Measurements from ENCODE around the gene ZNF740.
A peak's percentile ranks its signal among the peaks of the same experiment; 100 is the strongest.

The ZNF740 gene

GRCh38 chr12:53218551-53219291 is 38.2 kb downstream of the ZNF740 start:
- Histone ChIP-seq H2BK120ac (ENCODE audit: insufficient read depth, low read length, poor library complexity) (no peak overlapping the region), H4K12ac (ENCODE audit: low read depth, low read length) (no peak overlapping the region), H3K79me2 (ENCODE audit: control insufficient read depth, insufficient read depth, low read length, poor library complexity) (peaks cover 4% of the 10 kb centered on the region), H3K4ac (ENCODE audit: low read depth, low read length) (no peak overlapping the region), H3K27me3 (ENCODE audit: insufficient read depth, low read length) (peaks cover 2% of the 10 kb centered on the region), H3K4me3 (ENCODE audit: low read depth, low read length) (no peak overlapping the region), H2BK5ac (ENCODE audit: low read depth, low read length, poor library complexity) (no peak overlapping the region), H3K4me1 (ENCODE audit: control insufficient read depth in 1 of 2, insufficient read depth in 2 of 2, low read length in 2 of 2) (peaks cover 21 to 35% of the 10 kb centered on the region in 2 experiments), H3K27ac (ENCODE audit: low read depth, low read length) (no peak overlapping the region), H2AK5ac (ENCODE audit: low read length) (no peak overlapping the region), H4K8ac (ENCODE audit: low read depth, low read length) (no peak overlapping the region), H2AFZ (ENCODE audit: insufficient read depth, low read length, poor library complexity) (no peak overlapping the region), H3K9me3 (ENCODE audit: insufficient read depth, low read depth, low read length) (peaks cover 2% of the 10 kb centered on the region), H3K23ac (ENCODE audit: low read length) (no peak overlapping the region), H3K79me1 (ENCODE audit: low read length) (peaks cover 21% of the 10 kb centered on the region), H3K4me2 (ENCODE audit: low read length) (peak overlapping the region; percentile 98), H3K36me3 (ENCODE audit: control insufficient read depth in 1 of 2, insufficient read depth in 2 of 2, low read length in 2 of 2) (peaks cover 11 to 15% of the 10 kb centered on the region in 2 experiments), H4K91ac (ENCODE audit: low read depth, low read length) (no peak overlapping the region), H3K18ac (ENCODE audit: low read length) (no peak overlapping the region), H3K14ac (ENCODE audit: low read length) (no peak overlapping the region), H3K9ac (ENCODE audit: low read length) (no peak overlapping the region), H2BK12ac (ENCODE audit: low read length) (no peak overlapping the region)
- WGBS (ENCODE audit: extremely low coverage, insufficient coverage, insufficient read length), result no CpG with 5 or more reads among the region's 30 CpGs
- DNase-seq, result no peak

- Histone ChIP-seq H2AFZ (ENCODE audit: insufficient read depth, low read length, poor library complexity) (no peak overlapping the region), H3K9me3 (ENCODE audit: insufficient read depth, low read depth, low read length) (peaks cover 2% of the 10 kb centered on the region), H3K79me2 (ENCODE audit: control insufficient read depth, insufficient read depth, low read length, poor library complexity) (peaks cover 4% of the 10 kb centered on the region), H3K27ac (ENCODE audit: low read depth, low read length) (no peak overlapping the region), H3K79me1 (ENCODE audit: low read length) (peaks cover 28% of the 10 kb centered on the region), H3K4me2 (ENCODE audit: low read length) (peak overlapping the region; percentile 98), H3K18ac (ENCODE audit: low read length) (peak overlapping the region; percentile 4), H4K12ac (ENCODE audit: low read depth, low read length) (no peak overlapping the region), H2BK12ac (ENCODE audit: low read length) (no peak overlapping the region), H2AK5ac (ENCODE audit: low read length) (no peak overlapping the region), H3K9ac (ENCODE audit: low read length) (peak overlapping the region; percentile 55), H2BK120ac (ENCODE audit: insufficient read depth, low read length, poor library complexity) (no peak overlapping the region), H3K36me3 (ENCODE audit: control insufficient read depth in 1 of 2, insufficient read depth in 2 of 2, low read length in 2 of 2) (peaks cover 8% of the 10 kb centered on the region in 2 experiments), H2BK5ac (ENCODE audit: low read depth, low read length, poor library complexity) (no peak overlapping the region), H3K23ac (ENCODE audit: low read length) (no peak overlapping the region), H3K27me3 (ENCODE audit: insufficient read depth, low read length) (peaks cover 2% of the 10 kb centered on the region), H3K4me3 (ENCODE audit: low read depth, low read length) (peak overlapping the region; percentile 65), H4K8ac (ENCODE audit: low read depth, low read length) (no peak overlapping the region), H3K4me1 (ENCODE audit: control insufficient read depth in 1 of 2, insufficient read depth in 2 of 2, low read length in 2 of 2) (peaks cover 28 to 42% of the 10 kb centered on the region in 2 experiments), H4K91ac (ENCODE audit: low read depth, low read length) (peak overlapping the region; percentile 30), H3K14ac (ENCODE audit: low read length) (peak overlapping the region; percentile 24), H3K4ac (ENCODE audit: low read depth, low read length) (no peak overlapping the region)
- WGBS (ENCODE audit: extremely low coverage, insufficient coverage, insufficient read length), result no CpG with 5 or more reads among the region's 27 CpGs
- DNase-seq, result no peak
Observed at GRCh38 chr12:53219292-53219955, 38.9 kb downstream of the ZNF740 start.

GRCh38 chr12:53219956-53220693 is 39.6 kb downstream of the ZNF740 start:
- H4K12ac ChIP-seq (ENCODE audit: low read depth, low read length), result no peak overlapping the region
- peak overlapping the region; percentile 30 for H4K91ac ChIP-seq (ENCODE audit: low read depth, low read length)
- peaks cover 2 to 4% of the 10 kb centered on the region in 2 experiments for H3K36me3 ChIP-seq (ENCODE audit: control insufficient read depth in 1 of 2, insufficient read depth in 2 of 2, low read length in 2 of 2)
- H2BK12ac ChIP-seq (ENCODE audit: low read length), result no peak overlapping the region
- no peak overlapping the region for H3K27ac ChIP-seq (ENCODE audit: low read depth, low read length)
- H3K9ac ChIP-seq (ENCODE audit: low read length), result peak overlapping the region; percentile 55
- H3K27me3 ChIP-seq (ENCODE audit: insufficient read depth, low read length), result peaks cover 2% of the 10 kb centered on the region
- H2BK120ac ChIP-seq (ENCODE audit: insufficient read depth, low read length, poor library complexity), result no peak overlapping the region
- H3K18ac ChIP-seq (ENCODE audit: low read length), result no peak overlapping the region
- no peak overlapping the region for H3K23ac ChIP-seq (ENCODE audit: low read length)
- H2AK5ac ChIP-seq (ENCODE audit: low read length), result no peak overlapping the region
- H3K14ac ChIP-seq (ENCODE audit: low read length), result peak overlapping the region; percentile 24
- no peak overlapping the region for H2BK5ac ChIP-seq (ENCODE audit: low read depth, low read length, poor library complexity)
- H3K4ac ChIP-seq (ENCODE audit: low read depth, low read length), result no peak overlapping the region
- peaks cover 4% of the 10 kb centered on the region for H3K79me2 ChIP-seq (ENCODE audit: control insufficient read depth, insufficient read depth, low read length, poor library complexity)
- H3K4me1 ChIP-seq (ENCODE audit: control insufficient read depth in 1 of 2, insufficient read depth in 2 of 2, low read length in 2 of 2), result peaks cover 34 to 49% of the 10 kb centered on the region in 2 experiments
- peak overlapping the region; percentile 65 for H3K4me3 ChIP-seq (ENCODE audit: low read depth, low read length)
- peak; percentile 53 to 63 for DNase-seq
- H3K79me1 ChIP-seq (ENCODE audit: low read length), result peaks cover 28% of the 10 kb centered on the region
- peak overlapping the region; percentile 47 for H2AFZ ChIP-seq (ENCODE audit: insufficient read depth, low read length, poor library complexity)
- H3K4me2 ChIP-seq (ENCODE audit: low read length), result peak overlapping the region; percentile 98
- H4K8ac ChIP-seq (ENCODE audit: low read depth, low read length), result no peak overlapping the region
- WGBS (ENCODE audit: extremely low coverage, insufficient coverage, insufficient read length), result no CpG with 5 or more reads among the region's 53 CpGs
- H3K9me3 ChIP-seq (ENCODE audit: insufficient read depth, low read depth, low read length), result peaks cover under 1% of the 10 kb centered on the region

- H3K4me3 ChIP-seq (ENCODE audit: low read depth, low read length), result peak overlapping the region; percentile 65
- peak overlapping the region; percentile 98 for H2BK5ac ChIP-seq (ENCODE audit: low read depth, low read length, poor library complexity)
- peak overlapping the region; percentile 17 for H2AFZ ChIP-seq (ENCODE audit: insufficient read depth, low read length, poor library complexity)
- peak overlapping the region; percentile 99 for H3K27ac ChIP-seq (ENCODE audit: low read depth, low read length)
- no peak overlapping the region for H2BK12ac ChIP-seq (ENCODE audit: low read length)
- WGBS (ENCODE audit: extremely low coverage, insufficient coverage, insufficient read length), result no CpG with 5 or more reads among the region's 42 CpGs
- H3K18ac ChIP-seq (ENCODE audit: low read length), result peak overlapping the region; percentile 98
- H2AK5ac ChIP-seq (ENCODE audit: low read length), result no peak overlapping the region
- H3K9me3 ChIP-seq (ENCODE audit: insufficient read depth, low read depth, low read length), result no peaks in the 10 kb centered on the region
- peak overlapping the region; percentile 98 for H3K4me2 ChIP-seq (ENCODE audit: low read length)
- H4K8ac ChIP-seq (ENCODE audit: low read depth, low read length), result peak overlapping the region; percentile 96
- H3K23ac ChIP-seq (ENCODE audit: low read length), result no peak overlapping the region
- H3K14ac ChIP-seq (ENCODE audit: low read length), result peak overlapping the region; percentile 99
- no peak overlapping the region for H4K12ac ChIP-seq (ENCODE audit: low read depth, low read length)
- H3K9ac ChIP-seq (ENCODE audit: low read length), result no peak overlapping the region
- peaks cover 28% of the 10 kb centered on the region for H3K79me1 ChIP-seq (ENCODE audit: low read length)
- peak overlapping the region; percentile 100 for H4K91ac ChIP-seq (ENCODE audit: low read depth, low read length)
- peaks cover 4% of the 10 kb centered on the region for H3K79me2 ChIP-seq (ENCODE audit: control insufficient read depth, insufficient read depth, low read length, poor library complexity)
- H3K27me3 ChIP-seq (ENCODE audit: insufficient read depth, low read length), result peaks cover 2% of the 10 kb centered on the region
- H2BK120ac ChIP-seq (ENCODE audit: insufficient read depth, low read length, poor library complexity), result no peak overlapping the region
- H3K4ac ChIP-seq (ENCODE audit: low read depth, low read length), result no peak overlapping the region
- DNase-seq, result peak; percentile 96 to 98
- H3K4me1 ChIP-seq (ENCODE audit: control insufficient read depth in 1 of 2, insufficient read depth in 2 of 2, low read length in 2 of 2), result peaks cover 35 to 51% of the 10 kb centered on the region in 2 experiments
- no peaks in the 10 kb centered on the region for H3K36me3 ChIP-seq (ENCODE audit: control insufficient read depth in 1 of 2, insufficient read depth in 2 of 2, low read length in 2 of 2)
Observed at GRCh38 chr12:53220694-53221202, 40.2 kb downstream of the ZNF740 start.
